MM.1S (cell line): ENCODE data around the gene MXRA5.

Experiments
- EZH2phosphoT487 ChIP-seq: fragments of 300-600 bp; sonication (generic); IDR thresholded peaks from 2 replicates; pipeline ENCODE4 v1.6.1; 2018; ENCODE audit warnings: antibody characterized with exemption, low read length
- TF ChIP-seq, protein P1 (sequence below): fragments of 300-600 bp; sonication (generic); IDR thresholded peaks from 2 replicates; pipeline ENCODE4 v1.5.1; 2016; ENCODE audit warnings: antibody characterized with exemption, low read length, mixed read lengths

DNA sequence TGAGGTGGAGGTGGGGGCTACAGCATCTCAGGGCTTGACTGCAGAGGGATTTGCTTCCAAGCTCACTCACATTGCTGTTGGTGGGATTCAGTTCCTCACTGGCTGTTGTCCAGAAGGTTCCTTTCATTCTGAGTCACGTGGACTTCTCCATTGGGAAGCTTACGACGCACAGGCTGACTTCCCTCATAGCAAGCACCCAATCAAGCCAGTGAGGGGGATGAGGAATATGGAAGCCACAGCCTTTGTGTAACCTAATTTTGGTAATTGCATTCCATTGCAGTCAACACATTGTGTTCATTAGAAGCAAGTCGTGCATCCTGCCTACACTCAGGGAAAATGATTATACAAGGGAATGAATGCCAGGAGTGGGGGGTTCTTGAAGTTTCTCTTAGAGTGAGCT lies 32.7 kb upstream of the MXRA5 start:
- TF ChIP-seq EZH2phosphoT487, result no peak
- TF ChIP-seq, protein P1, sequence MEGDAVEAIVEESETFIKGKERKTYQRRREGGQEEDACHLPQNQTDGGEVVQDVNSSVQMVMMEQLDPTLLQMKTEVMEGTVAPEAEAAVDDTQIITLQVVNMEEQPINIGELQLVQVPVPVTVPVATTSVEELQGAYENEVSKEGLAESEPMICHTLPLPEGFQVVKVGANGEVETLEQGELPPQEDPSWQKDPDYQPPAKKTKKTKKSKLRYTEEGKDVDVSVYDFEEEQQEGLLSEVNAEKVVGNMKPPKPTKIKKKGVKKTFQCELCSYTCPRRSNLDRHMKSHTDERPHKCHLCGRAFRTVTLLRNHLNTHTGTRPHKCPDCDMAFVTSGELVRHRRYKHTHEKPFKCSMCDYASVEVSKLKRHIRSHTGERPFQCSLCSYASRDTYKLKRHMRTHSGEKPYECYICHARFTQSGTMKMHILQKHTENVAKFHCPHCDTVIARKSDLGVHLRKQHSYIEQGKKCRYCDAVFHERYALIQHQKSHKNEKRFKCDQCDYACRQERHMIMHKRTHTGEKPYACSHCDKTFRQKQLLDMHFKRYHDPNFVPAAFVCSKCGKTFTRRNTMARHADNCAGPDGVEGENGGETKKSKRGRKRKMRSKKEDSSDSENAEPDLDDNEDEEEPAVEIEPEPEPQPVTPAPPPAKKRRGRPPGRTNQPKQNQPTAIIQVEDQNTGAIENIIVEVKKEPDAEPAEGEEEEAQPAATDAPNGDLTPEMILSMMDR, result no peak
